Left hindlimb (tissue), 1 donor: ENCODE measurements around the gene ORC3.
"Not testable (repeated sequence)": the region's sequence is repeated elsewhere in the genome, so short reads cannot be mapped to it uniquely, and the experiment has no call there.

Source experiments
- DNase-seq: peaks from one replicate; pipeline ENCODE4 v3.0.0-alpha.2; 2018

The ORC3 gene

GRCh38 chr6:87661503-87661902 lies 71.6 kb downstream of the ORC3 start:
- DNase-seq = no peak

GRCh38 chr6:87663434-87663833 lies 73.5 kb downstream of the ORC3 start:
- DNase-seq = no peak

GRCh38 chr6:87664921-87665485 lies 75.1 kb downstream of the ORC3 start:
- no peak for DNase-seq

GRCh38 chr6:87667032-87667431 lies 77.1 kb downstream of the ORC3 start:
- DNase-seq = no peak

GRCh38 chr6:87668013-87668412 lies 78.1 kb downstream of the ORC3 start:
- no peak for DNase-seq

GRCh38 chr6:87669051-87669450 lies 79.1 kb downstream of the ORC3 start:
- no peak for DNase-seq

GRCh38 chr6:87670707-87671106 lies 80.8 kb downstream of the ORC3 start:
- no peak for DNase-seq

- no peak for DNase-seq
These were observed 81.7 kb downstream of the ORC3 start for GRCh38 chr6:87671555-87672029.

- DNase-seq = no peak
These were observed 82.7 kb downstream of the ORC3 start for GRCh38 chr6:87672641-87673040.

GRCh38 chr6:87673237-87673636 lies 83.3 kb downstream of the ORC3 start:
- no peak for DNase-seq

GRCh38 chr6:87674290-87674689 lies 84.4 kb downstream of the ORC3 start:
- DNase-seq = no peak

GRCh38 chr6:87675004-87675681 lies 85.2 kb downstream of the ORC3 start:
- no peak for DNase-seq

- DNase-seq = no peak
These were observed 92.4 kb downstream of the ORC3 start for GRCh38 chr6:87682310-87682709.

GRCh38 chr6:87683890-87684289 lies 94.0 kb downstream of the ORC3 start:
- DNase-seq = no peak

- no peak for DNase-seq
These were observed 95.1 kb downstream of the ORC3 start for GRCh38 chr6:87684895-87685654.

GRCh38 chr6:87686636-87687205 lies 96.8 kb downstream of the ORC3 start:
- DNase-seq = not testable (repeated sequence)

- DNase-seq = no peak
These were observed 97.4 kb downstream of the ORC3 start for GRCh38 chr6:87687296-87687695.

GRCh38 chr6:87687893-87688292 lies 98.0 kb downstream of the ORC3 start:
- DNase-seq = not testable (repeated sequence)

- DNase-seq = no peak
These were observed 100.5 kb downstream of the ORC3 start for GRCh38 chr6:87690441-87690840.

GRCh38 chr6:87692086-87692485 lies 102.2 kb downstream of the ORC3 start:
- no peak for DNase-seq

GRCh38 chr6:87696817-87697216 lies 106.9 kb downstream of the ORC3 start:
- DNase-seq = not testable (repeated sequence)

- DNase-seq = peak; percentile 44
These were observed 107.9 kb downstream of the ORC3 start for GRCh38 chr6:87697581-87698546.
